HepG2 (cell line): ENCODE results near the gene UBE2O. TPM values are rescaled to one million over a fixed set of nuclear protein-coding genes. Genes with fewer than 3 reads are reported as not detected.

Source experiments
- ATAC-seq: fragments of 200-7000 bp; cut with Tn5 transposase; 3 replicates; pipeline ENCODE4 v1.9.1; 2020; ENCODE audit warnings: mild to moderate bottlenecking, moderate library complexity
- BruUV-seq: library from RNA; stranded (reverse); fragments of 400-500 nt; replicated peaks from 2 replicates; lab custom pipeline; 2021; lab: Mats Ljungman, UMichigan
- CTCF ChIA-PET: fragments of 300-600 bp; formaldehyde crosslinking; extraction: SDS; loops from one replicate; lab custom pipeline; 2021; ENCODE audit warnings: low total read pairs, inconsistent platforms, low intra/inter-chr PET ratio; lab: Yijun Ruan, JAX
- POLR2A ChIA-PET: fragments of 350-600 bp; sonication (Branson Sonifier 250); formaldehyde crosslinking; loops from one replicate; lab custom pipeline; 2020; ENCODE audit warnings: antibody characterized with exemption, inconsistent platforms; lab: Yijun Ruan, JAX
- DNase-seq: peaks from one replicate; pipeline ENCODE4 v3.0.0-alpha.2; 2015; ENCODE audit warnings: low spot score
- FAIRE-seq: peaks from 3 replicates; lab custom pipeline; 2011; peaks lifted over from hg19 to GRCh38; lab: Jason Lieb, UNC
- H2AFZ ChIP-seq: one replicate; pipeline ENCODE4 v1.6.1; 2011; ENCODE audit warnings: low read length, inconsistent platforms
- H3K27ac ChIP-seq: fragments of 300-600 bp; 3 replicates; pipeline ENCODE4 v1.8.0; 2011; ENCODE audit warnings: mixed run types, mild to moderate bottlenecking, mixed read lengths, low read length, inconsistent platforms; ENCODE audit not compliant: insufficient read depth; ENCODE audit errors: extremely low read length
- H3K27me3 ChIP-seq, 2 experiments: fragments of 200-600 bp in 1 of 2; 2 replicates in 1 of 2; 3 replicates in 1 of 2; pipeline versions ENCODE4 v1.6.0 to v1.8.0; 2011; ENCODE audit warnings: low read length in 2 of 2, mild to moderate bottlenecking in 2 of 2, moderate library complexity in 2 of 2, inconsistent platforms in 1 of 2; ENCODE audit not compliant: insufficient read depth in 2 of 2, control insufficient read depth in 1 of 2
- H3K36me3 ChIP-seq, 2 experiments: fragments of 200-600 bp in 1 of 2; replicated peaks in 1 of 2; 2 replicates in 1 of 2; 3 replicates in 1 of 2; pipeline versions ENCODE4 v1.5.1 to v1.8.0; 2011; ENCODE audit warnings: low read length in 2 of 2, inconsistent platforms in 1 of 2; ENCODE audit not compliant: insufficient read depth in 2 of 2, control insufficient read depth in 1 of 2
- H3K4me1 ChIP-seq: 2 replicates; pipeline ENCODE4 v1.5.1; 2012; ENCODE audit warnings: low read length, inconsistent platforms; ENCODE audit not compliant: insufficient read depth
- H3K4me2 ChIP-seq: 2 replicates; pipeline ENCODE4 v1.6.0; 2011; ENCODE audit warnings: low read depth, low read length, inconsistent platforms
- H3K4me3 ChIP-seq, 3 experiments: fragments of 200-600 bp in 1 of 3; sonication (generic), shearing (Covaris generic) in 1 of 3; replicated peaks in 1 of 3; 2 replicates each; pipeline ENCODE4 v1.5.1; 2011 to 2016; ENCODE audit warnings: low read length in 3 of 3, inconsistent platforms in 2 of 3, low read depth in 2 of 3, mild to moderate bottlenecking in 2 of 3, control low read depth in 1 of 3, mixed read lengths in 1 of 3; ENCODE audit not compliant: insufficient read depth in 1 of 3
- H3K79me2 ChIP-seq: one replicate; pipeline ENCODE4 v1.6.1; 2011; ENCODE audit warnings: low read length, inconsistent platforms; ENCODE audit not compliant: insufficient read depth
- H3K9ac ChIP-seq: 2 replicates; pipeline ENCODE4 v1.6.0; 2011; ENCODE audit warnings: mild to moderate bottlenecking, low read depth, low read length, inconsistent platforms; ENCODE audit not compliant: insufficient read depth
- H3K9me3 ChIP-seq: 2 replicates; pipeline ENCODE4 v1.5.1; 2012; ENCODE audit warnings: mild to moderate bottlenecking, low read length
- H4K20me1 ChIP-seq: 2 replicates; pipeline ENCODE4 v1.6.0; 2011; ENCODE audit warnings: inconsistent platforms, mild to moderate bottlenecking, low read length, moderate library complexity; ENCODE audit not compliant: insufficient read depth
- HOXA3 ChIP-seq: sonication (generic); formaldehyde crosslinking; IDR thresholded peaks from 2 replicates; pipeline ENCODE4 v1.5.0; 2020; ENCODE audit warnings: missing genetic modification reagents
- KIAA2018 ChIP-seq: sonication (generic); formaldehyde crosslinking; IDR thresholded peaks from 2 replicates; pipeline ENCODE4 v1.5.0; 2020; ENCODE audit warnings: mild to moderate bottlenecking, missing genetic modification reagents, borderline replicate concordance
- THAP9 ChIP-seq: sonication (generic); formaldehyde crosslinking; IDR thresholded peaks from 2 replicates; pipeline ENCODE4; 2020; ENCODE audit warnings: missing genetic modification reagents, mild to moderate bottlenecking, borderline replicate concordance
- ZBED4 ChIP-seq: sonication (generic); formaldehyde crosslinking; IDR thresholded peaks from 2 replicates; pipeline ENCODE4 v1.4.0; 2020; ENCODE audit warnings: missing genetic modification reagents, borderline replicate concordance
- ZBTB33 ChIP-seq: sonication (generic); formaldehyde crosslinking; IDR thresholded peaks from 2 replicates; pipeline ENCODE4 v1.4.0; 2020; ENCODE audit warnings: missing genetic modification reagents
- WGBS: methylation state at CpG from one replicate; pipeline ENCODE4 v1.1.6; 2017; ENCODE audit warnings: low lambda C conversion rate; 5-methylcytosine and 5-hydroxymethylcytosine counted together
- in situ Hi-C: cut with HindIII; loops from 2 replicates; pipeline ENCODE4 v1.10.0; 2017; ENCODE audit warnings: low pct_unique_long_range_greater_than_20kb; ENCODE audit not compliant: extremely low pct_ligation_motif_present
- intact Hi-C: fragments of 100-400 bp; cut with micrococcal nuclease; formaldehyde crosslinking; loops from one replicate; pipeline ENCODE4 v1.10.0; 2022; ENCODE audit not compliant: unreplicated experiment
- polyA plus RNA-seq, 8 experiments: library from polyadenylated mRNA; depleted of rRNA in 3 of 8; stranded (reverse) in 7 of 8; unstranded in 1 of 8; fragments of >200 nt; fragmentation: Illumina TruSeq in 4 of 8; extraction: Trizol in 4 of 8; gene quantifications; 2 replicates each; pipeline versions ENCODE4 v1.2.1 to v1.2.3, GENCODE V29; 2011 to 2016; ENCODE audit warnings: low read depth in 4 of 8, missing spikeins in 1 of 8, mixed read lengths in 1 of 8; ENCODE audit not compliant: insufficient read depth in 1 of 8
- total RNA-seq, 5 experiments: library from RNA; depleted of rRNA; stranded (reverse); fragments of >200 nt; fragmentation: Illumina TruSeq; extraction: Trizol; gene quantifications; 2 replicates each; pipeline ENCODE4 v1.2.3, GENCODE V29; 2016; ENCODE audit warnings: low read depth in 1 of 5

Gene UBE2O
- total and polyA plus RNA-seq, 2 of the 13 experiments (the other 11 are each of a cell fraction or from before 2014, with no cell fraction given), result 21.5 to 23.5 TPM

- Histone ChIP-seq H3K4me3 (no peak overlapping the region), H4K20me1 (peaks cover 29% of the 10 kb centered on the region), H3K9ac (no peak overlapping the region), H3K79me2 (peaks cover 61% of the 10 kb centered on the region), H3K36me3 (peaks cover 17 to 36% of the 10 kb centered on the region in 2 experiments; a peak in 4 of 5 replicates), H2AFZ (no peak overlapping the region), H3K9me3 (no peaks in the 10 kb centered on the region), H3K4me2 (no peak overlapping the region), H3K27me3 (no peaks in the 10 kb centered on the region), H3K27ac (no peak overlapping the region), H3K4me1 (peaks cover 20% of the 10 kb centered on the region)
- in situ Hi-C loops (no loop called here), intact Hi-C loops (no loop called here)
- ATAC-seq, result no peak
- 95% methylated on average over 14 of the region's 15 CpGs for WGBS
- ChIA-PET CTCF (no interaction called here), POLR2A (no interaction called here)
- FAIRE-seq, result no peak
- BruUV-seq, result no TSS peak
- no peak for DNase-seq
- no peak for TF ChIP-seq THAP9
- TF ChIP-seq ZBTB33 (CRISPR knock-in tag), result no peak
- TF ChIP-seq HOXA3 (CRISPR knock-in tag), result no peak
- no peak for TF ChIP-seq ZBED4
- TF ChIP-seq KIAA2018 (CRISPR knock-in tag), result no peak
These were observed 42.5 kb downstream of the UBE2O start for GRCh38 chr17:76410328-76410965.
